Measurements from ENCODE around the gene C1R. TPM values are rescaled to one million over a fixed set of nuclear protein-coding genes. Genes with fewer than 3 reads are reported as not detected.

C1R gene
- total RNA-seq, 1 experiment from 2014 or later, result 11.5 TPM

DNA sequence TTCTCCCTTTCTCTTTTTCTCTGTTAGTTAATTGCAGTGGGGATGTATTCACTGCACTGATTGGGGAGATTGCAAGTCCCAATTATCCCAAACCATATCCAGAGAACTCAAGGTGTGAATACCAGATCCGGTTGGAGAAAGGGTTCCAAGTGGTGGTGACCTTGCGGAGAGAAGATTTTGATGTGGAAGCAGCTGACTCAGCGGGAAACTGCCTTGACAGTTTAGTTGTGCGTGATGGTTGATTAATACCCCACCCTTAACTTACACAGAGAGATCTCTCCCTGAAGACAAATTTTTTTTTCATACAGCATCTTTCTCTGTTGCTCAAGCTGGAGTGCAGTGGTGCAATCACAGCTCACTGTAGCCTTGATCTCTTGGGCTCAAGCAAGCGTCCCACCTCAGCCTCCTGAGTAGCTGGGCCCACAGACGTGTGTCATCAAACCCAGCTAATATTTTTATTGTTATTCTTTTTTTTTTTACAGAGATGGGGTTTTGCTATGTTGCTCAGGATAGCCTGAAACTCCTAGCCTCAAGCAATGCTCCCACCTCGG, 27.1 kb downstream of the C1R start:
- Histone ChIP-seq H3K4me2 (ENCODE audit: insufficient read depth, insufficient read length, low read length) (no peak overlapping the region), H2BK15ac (ENCODE audit: low read depth, low read length) (no peak overlapping the region), H3T11ph (ENCODE audit: low read length) (no peak overlapping the region), H4K8ac (replicated peaks; ENCODE audit: insufficient read length, low read depth, low read length) (no peak overlapping the region), H4K5ac (ENCODE audit: insufficient read length, low read depth, low read length) (no peak overlapping the region), H2AK5ac (ENCODE audit: insufficient read length, low read length) (no peak overlapping the region), H2AFZ (ENCODE audit: low read length) (no peak overlapping the region), H2BK20ac (ENCODE audit: low read depth, low read length, poor library complexity, severe bottlenecking) (no peak overlapping the region), H2BK120ac (ENCODE audit: low read depth, low read length, poor library complexity, severe bottlenecking) (no peak overlapping the region), H3K23me2 (ENCODE audit: insufficient read length, low read depth, low read length, poor library complexity, severe bottlenecking) (no peaks in the 10 kb centered on the region), H3K18ac (ENCODE audit: insufficient read length, low read depth, low read length) (no peak overlapping the region), H3K23ac (ENCODE audit: insufficient read length, low read depth, low read length) (no peak overlapping the region), H4K91ac (ENCODE audit: insufficient read length, low read depth, low read length) (no peak overlapping the region), H3K27ac (ENCODE audit: insufficient read length, low read depth, low read length) (no peak overlapping the region), H3K27me3 (ENCODE audit: insufficient read depth, low read length) (no peaks in the 10 kb centered on the region), H2BK5ac (ENCODE audit: insufficient read length, low read length) (no peak overlapping the region), H3K14ac (ENCODE audit: insufficient read depth, low read length) (no peak overlapping the region), H3K4me1 (ENCODE audit: insufficient read depth, low read length) (no peaks in the 10 kb centered on the region; the same call in 1 of the 2 replicates), H4K20me1 (ENCODE audit: control insufficient read depth, insufficient read depth, insufficient read length) (no peaks in the 10 kb centered on the region), H3K79me1 (ENCODE audit: insufficient read depth, low read depth, low read length, poor library complexity, severe bottlenecking) (no peaks in the 10 kb centered on the region), H3K9ac (ENCODE audit: extremely low read depth, insufficient read length, low read length) (no peak overlapping the region), H2BK12ac (ENCODE audit: insufficient read length, low read depth, low read length) (no peak overlapping the region), H3K4ac (ENCODE audit: low read depth, low read length) (no peak overlapping the region), H3K9me3 (ENCODE audit: control insufficient read depth, low read depth, low read length) (no peaks in the 10 kb centered on the region), H3K56ac (ENCODE audit: insufficient read length, low read depth, low read length) (no peak overlapping the region), H3K79me2 (ENCODE audit: insufficient read depth, low read length) (0 out of 2 replicates have a peak, but pooled peaks cover 2% of the 10 kb centered on the region)
- no peak for DNase-seq
- H3K9me3 Mint-ChIP-seq, result no peaks in the 10 kb centered on the region; a peak in 2 of 5 replicates
- H3K36me3 Mint-ChIP-seq (ENCODE audit: insufficient read depth in 1 of 3, low read depth in 3 of 3), result no peaks in the 10 kb centered on the region
- no peak overlapping the region for H3K27ac Mint-ChIP-seq
- peaks cover 13% of the 10 kb centered on the region in 2 experiments for H3K4me1 Mint-ChIP-seq
- TF ChIP-seq, protein P1, sequence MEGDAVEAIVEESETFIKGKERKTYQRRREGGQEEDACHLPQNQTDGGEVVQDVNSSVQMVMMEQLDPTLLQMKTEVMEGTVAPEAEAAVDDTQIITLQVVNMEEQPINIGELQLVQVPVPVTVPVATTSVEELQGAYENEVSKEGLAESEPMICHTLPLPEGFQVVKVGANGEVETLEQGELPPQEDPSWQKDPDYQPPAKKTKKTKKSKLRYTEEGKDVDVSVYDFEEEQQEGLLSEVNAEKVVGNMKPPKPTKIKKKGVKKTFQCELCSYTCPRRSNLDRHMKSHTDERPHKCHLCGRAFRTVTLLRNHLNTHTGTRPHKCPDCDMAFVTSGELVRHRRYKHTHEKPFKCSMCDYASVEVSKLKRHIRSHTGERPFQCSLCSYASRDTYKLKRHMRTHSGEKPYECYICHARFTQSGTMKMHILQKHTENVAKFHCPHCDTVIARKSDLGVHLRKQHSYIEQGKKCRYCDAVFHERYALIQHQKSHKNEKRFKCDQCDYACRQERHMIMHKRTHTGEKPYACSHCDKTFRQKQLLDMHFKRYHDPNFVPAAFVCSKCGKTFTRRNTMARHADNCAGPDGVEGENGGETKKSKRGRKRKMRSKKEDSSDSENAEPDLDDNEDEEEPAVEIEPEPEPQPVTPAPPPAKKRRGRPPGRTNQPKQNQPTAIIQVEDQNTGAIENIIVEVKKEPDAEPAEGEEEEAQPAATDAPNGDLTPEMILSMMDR (conservative IDR thresholded peaks at IDR 0.05), result no peak
- peaks cover 10% of the 10 kb centered on the region for H3K27me3 Mint-ChIP-seq (ENCODE audit: low read depth)
- H3K4me3 Mint-ChIP-seq, result no peak overlapping the region
- WGBS (ENCODE audit: extremely low coverage, insufficient read length, low lambda C conversion rate), result no CpG with 5 or more reads among the region's 7 CpGs

Measured in H9 (cell line).